T-helper 22 cell (primary cell): ENCODE measurements around the gene FHDC1.

ENCODE experiments used
- DNase-seq: peaks from one replicate; pipeline ENCODE4 v3.0.0-alpha.2; 2020; ENCODE audit warnings: low read depth

The FHDC1 gene

GRCh38 chr4:153005899-153006381, 69.8 kb downstream of the FHDC1 start:
- DNase-seq, result no peak

- DNase-seq, result no peak
Observed at GRCh38 chr4:153008578-153009199, 72.6 kb downstream of the FHDC1 start.

GRCh38 chr4:153010146-153010545, 74.0 kb downstream of the FHDC1 start:
- DNase-seq, result no peak

- no peak for DNase-seq
Observed at GRCh38 chr4:153013202-153013977, 77.3 kb downstream of the FHDC1 start.

- no peak for DNase-seq
Observed at GRCh38 chr4:153014460-153014859, 78.3 kb downstream of the FHDC1 start.

- no peak for DNase-seq
Observed at GRCh38 chr4:153016592-153016991, 80.5 kb downstream of the FHDC1 start.

GRCh38 chr4:153018031-153018430, 81.9 kb downstream of the FHDC1 start:
- no peak for DNase-seq

GRCh38 chr4:153018684-153019083, 82.6 kb downstream of the FHDC1 start:
- DNase-seq, result no peak

GRCh38 chr4:153019906-153020305, 83.8 kb downstream of the FHDC1 start:
- no peak for DNase-seq

- no peak for DNase-seq
Observed at GRCh38 chr4:153020457-153020856, 84.3 kb downstream of the FHDC1 start.

- no peak for DNase-seq
Observed at GRCh38 chr4:153021276-153021675, 85.2 kb downstream of the FHDC1 start.

- no peak for DNase-seq
Observed at GRCh38 chr4:153022241-153022715, 86.2 kb downstream of the FHDC1 start.

GRCh38 chr4:153023139-153023538, 87.0 kb downstream of the FHDC1 start:
- DNase-seq, result no peak

GRCh38 chr4:153023692-153024394, 87.7 kb downstream of the FHDC1 start:
- DNase-seq, result no peak

GRCh38 chr4:153024466-153024865, 88.3 kb downstream of the FHDC1 start:
- no peak for DNase-seq

- DNase-seq, result no peak
Observed at GRCh38 chr4:153025406-153025805, 89.3 kb downstream of the FHDC1 start.

GRCh38 chr4:153026591-153027346, 90.6 kb downstream of the FHDC1 start:
- no peak for DNase-seq

GRCh38 chr4:153027866-153028265, 91.7 kb downstream of the FHDC1 start:
- DNase-seq, result no peak

GRCh38 chr4:153028535-153028934, 92.4 kb downstream of the FHDC1 start:
- DNase-seq, result no peak
